Prostate gland (tissue), 2 donors: ENCODE measurements around the gene MIEF2.

Experiments
- POLR2AphosphoS5 ChIP-seq: sonication (generic); formaldehyde crosslinking; IDR thresholded peaks from one replicate; pipeline ENCODE4 v1.6.1; 2017; ENCODE audit warnings: antibody characterized with exemption
- TF ChIP-seq, protein P1 (sequence below), 4 experiments: fragments of 200-600 bp in 2 of 4; fragments of 450-650 bp in 2 of 4; sonication (generic) in 2 of 4; IDR thresholded peaks; 1 replicate in 3 of 4; 2 replicates in 1 of 4; pipeline ENCODE4 v1.5.1; 2016 to 2019; ENCODE audit warnings: antibody characterized with exemption in 4 of 4, mild to moderate bottlenecking in 2 of 4, moderate library complexity in 2 of 4

DNA sequence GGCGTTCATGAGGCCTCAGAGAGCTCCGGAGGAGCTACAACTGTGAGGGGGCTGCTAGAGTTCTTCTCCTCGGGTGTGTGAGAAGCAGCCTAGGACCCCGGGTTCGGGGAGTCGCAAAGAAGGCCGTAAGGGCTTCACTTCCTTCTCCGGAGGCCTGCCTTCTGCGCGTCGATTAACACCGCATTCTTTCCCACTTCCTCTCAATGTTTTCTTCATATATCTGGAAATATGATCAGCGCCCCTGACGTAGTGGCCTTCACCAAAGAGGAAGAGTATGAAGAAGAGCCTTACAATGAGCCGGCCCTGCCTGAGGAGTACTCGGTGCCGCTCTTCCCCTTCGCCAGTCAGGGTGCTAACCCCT lies 55.1 kb downstream of the MIEF2 start:
- TF ChIP-seq, protein P1, sequence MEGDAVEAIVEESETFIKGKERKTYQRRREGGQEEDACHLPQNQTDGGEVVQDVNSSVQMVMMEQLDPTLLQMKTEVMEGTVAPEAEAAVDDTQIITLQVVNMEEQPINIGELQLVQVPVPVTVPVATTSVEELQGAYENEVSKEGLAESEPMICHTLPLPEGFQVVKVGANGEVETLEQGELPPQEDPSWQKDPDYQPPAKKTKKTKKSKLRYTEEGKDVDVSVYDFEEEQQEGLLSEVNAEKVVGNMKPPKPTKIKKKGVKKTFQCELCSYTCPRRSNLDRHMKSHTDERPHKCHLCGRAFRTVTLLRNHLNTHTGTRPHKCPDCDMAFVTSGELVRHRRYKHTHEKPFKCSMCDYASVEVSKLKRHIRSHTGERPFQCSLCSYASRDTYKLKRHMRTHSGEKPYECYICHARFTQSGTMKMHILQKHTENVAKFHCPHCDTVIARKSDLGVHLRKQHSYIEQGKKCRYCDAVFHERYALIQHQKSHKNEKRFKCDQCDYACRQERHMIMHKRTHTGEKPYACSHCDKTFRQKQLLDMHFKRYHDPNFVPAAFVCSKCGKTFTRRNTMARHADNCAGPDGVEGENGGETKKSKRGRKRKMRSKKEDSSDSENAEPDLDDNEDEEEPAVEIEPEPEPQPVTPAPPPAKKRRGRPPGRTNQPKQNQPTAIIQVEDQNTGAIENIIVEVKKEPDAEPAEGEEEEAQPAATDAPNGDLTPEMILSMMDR (IDR thresholded peaks at IDR 0.05): no peak
- TF ChIP-seq POLR2AphosphoS5: no peak
